Measurements from ENCODE around the gene ARGLU1. TPM values are rescaled to one million over a fixed set of nuclear protein-coding genes. Genes with fewer than 3 reads are reported as not detected.

ARGLU1 gene
- total RNA-seq, 1 experiment from 2014 or later: 96.9 TPM

DNA sequence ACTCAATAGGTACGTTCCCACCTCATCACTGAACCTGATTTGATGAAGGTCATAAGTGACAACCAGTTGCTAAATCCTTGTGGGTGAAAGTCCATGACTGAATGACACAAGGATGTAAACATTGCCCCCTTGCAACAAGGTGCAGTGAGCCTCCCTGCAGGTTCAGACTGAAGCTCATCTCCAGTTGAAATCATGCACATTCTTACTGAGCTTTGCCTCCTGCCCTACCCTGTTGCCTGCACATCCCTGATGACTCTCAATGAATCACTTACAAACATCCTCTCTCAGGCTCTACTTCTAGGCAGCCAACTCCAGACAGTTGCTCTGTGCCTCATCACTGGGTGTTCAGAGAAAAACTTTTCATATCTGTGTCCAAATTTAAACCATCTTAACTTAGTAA lies 42.5 kb upstream of the ARGLU1 start:
- Mint-ChIP-seq H3K27ac (no peak overlapping the region), H3K36me3 (ENCODE audit: insufficient read depth in 1 of 3, low read depth in 3 of 3) (peaks cover 0 to 1% (median 0%) of the 10 kb centered on the region in 3 experiments; a peak in 1 of 7 replicates), H3K27me3 (ENCODE audit: low read depth) (no peaks in the 10 kb centered on the region), H3K4me1 (no peaks in the 10 kb centered on the region), H3K9me3 (no peaks in the 10 kb centered on the region), H3K4me3 (no peak overlapping the region)
- Histone ChIP-seq H4K20me1 (ENCODE audit: control insufficient read depth, insufficient read depth, insufficient read length) (no peaks in the 10 kb centered on the region), H3K23ac (ENCODE audit: insufficient read length, low read depth, low read length) (no peak overlapping the region), H3K23me2 (ENCODE audit: insufficient read length, low read depth, low read length, poor library complexity, severe bottlenecking) (no peaks in the 10 kb centered on the region), H3K14ac (ENCODE audit: insufficient read depth, low read length) (no peak overlapping the region), H3K18ac (ENCODE audit: insufficient read length, low read depth, low read length) (no peak overlapping the region), H2BK12ac (ENCODE audit: insufficient read length, low read depth, low read length) (no peak overlapping the region), H4K8ac (replicated peaks; ENCODE audit: insufficient read length, low read depth, low read length) (no peak overlapping the region), H2BK20ac (ENCODE audit: low read depth, low read length, poor library complexity, severe bottlenecking) (no peak overlapping the region), H3K4me1 (ENCODE audit: insufficient read depth, low read length) (no peaks in the 10 kb centered on the region; the same call in 1 of the 2 replicates), H3T11ph (ENCODE audit: low read length) (no peak overlapping the region), H3K27me3 (ENCODE audit: insufficient read depth, low read length) (no peaks in the 10 kb centered on the region), H2BK15ac (ENCODE audit: low read depth, low read length) (no peak overlapping the region), H2AFZ (ENCODE audit: low read length) (no peak overlapping the region), H3K9me3 (ENCODE audit: control insufficient read depth, low read depth, low read length) (no peaks in the 10 kb centered on the region), H2AK5ac (ENCODE audit: insufficient read length, low read length) (no peak overlapping the region), H3K79me1 (ENCODE audit: insufficient read depth, low read depth, low read length, poor library complexity, severe bottlenecking) (no peaks in the 10 kb centered on the region), H4K91ac (ENCODE audit: insufficient read length, low read depth, low read length) (no peak overlapping the region), H2BK5ac (ENCODE audit: insufficient read length, low read length) (no peak overlapping the region), H3K79me2 (ENCODE audit: insufficient read depth, low read length) (no peaks in the 10 kb centered on the region), H4K5ac (ENCODE audit: insufficient read length, low read depth, low read length) (no peak overlapping the region), H3K27ac (ENCODE audit: insufficient read length, low read depth, low read length) (no peak overlapping the region), H3K4ac (ENCODE audit: low read depth, low read length) (no peak overlapping the region), H3K4me2 (ENCODE audit: insufficient read depth, insufficient read length, low read length) (no peak overlapping the region), H3K56ac (ENCODE audit: insufficient read length, low read depth, low read length) (no peak overlapping the region), H2BK120ac (ENCODE audit: low read depth, low read length, poor library complexity, severe bottlenecking) (no peak overlapping the region), H3K9ac (ENCODE audit: extremely low read depth, insufficient read length, low read length) (no peak overlapping the region)
- DNase-seq: no peak
- WGBS (ENCODE audit: extremely low coverage, insufficient read length, low lambda C conversion rate): no CpG with 5 or more reads among the region's 1 CpG
- TF ChIP-seq, protein P1, sequence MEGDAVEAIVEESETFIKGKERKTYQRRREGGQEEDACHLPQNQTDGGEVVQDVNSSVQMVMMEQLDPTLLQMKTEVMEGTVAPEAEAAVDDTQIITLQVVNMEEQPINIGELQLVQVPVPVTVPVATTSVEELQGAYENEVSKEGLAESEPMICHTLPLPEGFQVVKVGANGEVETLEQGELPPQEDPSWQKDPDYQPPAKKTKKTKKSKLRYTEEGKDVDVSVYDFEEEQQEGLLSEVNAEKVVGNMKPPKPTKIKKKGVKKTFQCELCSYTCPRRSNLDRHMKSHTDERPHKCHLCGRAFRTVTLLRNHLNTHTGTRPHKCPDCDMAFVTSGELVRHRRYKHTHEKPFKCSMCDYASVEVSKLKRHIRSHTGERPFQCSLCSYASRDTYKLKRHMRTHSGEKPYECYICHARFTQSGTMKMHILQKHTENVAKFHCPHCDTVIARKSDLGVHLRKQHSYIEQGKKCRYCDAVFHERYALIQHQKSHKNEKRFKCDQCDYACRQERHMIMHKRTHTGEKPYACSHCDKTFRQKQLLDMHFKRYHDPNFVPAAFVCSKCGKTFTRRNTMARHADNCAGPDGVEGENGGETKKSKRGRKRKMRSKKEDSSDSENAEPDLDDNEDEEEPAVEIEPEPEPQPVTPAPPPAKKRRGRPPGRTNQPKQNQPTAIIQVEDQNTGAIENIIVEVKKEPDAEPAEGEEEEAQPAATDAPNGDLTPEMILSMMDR (conservative IDR thresholded peaks at IDR 0.05): no peak
